Measurements from ENCODE around the gene ZNF322. TPM values are rescaled to one million over a fixed set of nuclear protein-coding genes. Genes with fewer than 3 reads are reported as not detected.
A peak's percentile ranks its signal among the peaks of the same experiment; 100 is the strongest.

ZNF322 gene
- total RNA-seq, 1 experiment from 2014 or later, result 39.1 TPM

- no peak overlapping the region for H3K9ac ChIP-seq (ENCODE audit: extremely low read depth, insufficient read length, low read length)
- Mint-ChIP-seq H3K4me1 (peaks cover 7 to 11% of the 10 kb centered on the region in 2 experiments), H3K27ac (no peak overlapping the region), H3K4me3 (peak overlapping the region in 1 of 2 experiments; percentile 19; a peak in 1 of 5 replicates), H3K36me3 (ENCODE audit: insufficient read depth in 1 of 3, low read depth in 3 of 3) (peaks cover 22 to 45% (median 39%) of the 10 kb centered on the region in 3 experiments; a peak in 6 of 7 replicates), H3K9me3 (no peaks in the 10 kb centered on the region; a peak in 1 of 5 replicates), H3K27me3 (ENCODE audit: low read depth) (peaks cover 14% of the 10 kb centered on the region)
- no peaks in the 10 kb centered on the region for H4K20me1 ChIP-seq (ENCODE audit: control insufficient read depth, insufficient read depth, insufficient read length)
- H3K18ac ChIP-seq (ENCODE audit: insufficient read length, low read depth, low read length), result no peak overlapping the region
- H3K9me3 ChIP-seq (ENCODE audit: control insufficient read depth, low read depth, low read length), result no peaks in the 10 kb centered on the region
- no peak overlapping the region for H3K14ac ChIP-seq (ENCODE audit: insufficient read depth, low read length)
- H4K91ac ChIP-seq (ENCODE audit: insufficient read length, low read depth, low read length), result no peak overlapping the region
- H2BK20ac ChIP-seq (ENCODE audit: low read depth, low read length, poor library complexity, severe bottlenecking), result no peak overlapping the region
- peaks cover 4% of the 10 kb centered on the region for H3K23me2 ChIP-seq (ENCODE audit: insufficient read length, low read depth, low read length, poor library complexity, severe bottlenecking)
- H4K8ac ChIP-seq (replicated peaks; ENCODE audit: insufficient read length, low read depth, low read length), result no peak overlapping the region
- no peak overlapping the region for H2BK120ac ChIP-seq (ENCODE audit: low read depth, low read length, poor library complexity, severe bottlenecking)
- H2AFZ ChIP-seq (ENCODE audit: low read length), result no peak overlapping the region
- no peak overlapping the region for H3K4ac ChIP-seq (ENCODE audit: low read depth, low read length)
- H3K56ac ChIP-seq (ENCODE audit: insufficient read length, low read depth, low read length), result no peak overlapping the region
- no peak overlapping the region for H2BK15ac ChIP-seq (ENCODE audit: low read depth, low read length)
- TF ChIP-seq CTCF (conservative IDR thresholded peaks at IDR 0.05), result no peak
- no peak overlapping the region for H3K23ac ChIP-seq (ENCODE audit: insufficient read length, low read depth, low read length)
- no peak for DNase-seq
- H2BK12ac ChIP-seq (ENCODE audit: insufficient read length, low read depth, low read length), result no peak overlapping the region
- no peak overlapping the region for H2AK5ac ChIP-seq (ENCODE audit: insufficient read length, low read length)
- H3K27ac ChIP-seq (ENCODE audit: insufficient read length, low read depth, low read length), result no peak overlapping the region
- no peaks in the 10 kb centered on the region; the same call in 1 of the 2 replicates for H3K27me3 ChIP-seq (ENCODE audit: insufficient read depth, low read length)
- peaks cover 2% of the 10 kb centered on the region for H3K79me1 ChIP-seq (ENCODE audit: insufficient read depth, low read depth, low read length, poor library complexity, severe bottlenecking)
- H3T11ph ChIP-seq (ENCODE audit: low read length), result no peak overlapping the region
- peaks cover 7% of the 10 kb centered on the region; the same call in 1 of the 2 replicates for H3K79me2 ChIP-seq (ENCODE audit: insufficient read depth, low read length)
- H4K5ac ChIP-seq (ENCODE audit: insufficient read length, low read depth, low read length), result no peak overlapping the region
- H3K4me2 ChIP-seq (ENCODE audit: insufficient read depth, insufficient read length, low read length), result no peak overlapping the region
- H3K4me1 ChIP-seq (ENCODE audit: insufficient read depth, low read length), result no peaks in the 10 kb centered on the region
- H2BK5ac ChIP-seq (ENCODE audit: insufficient read length, low read length), result no peak overlapping the region
- WGBS (ENCODE audit: extremely low coverage, insufficient read length, low lambda C conversion rate), result no CpG with 5 or more reads among the region's 4 CpGs
Observed at GRCh38 chr6:26657256-26657655, 2.3 kb downstream of the ZNF322 start.
